Heart right ventricle (tissue), 16 donors: ENCODE data around the gene VN1R2. TPM values are rescaled to one million over a fixed set of nuclear protein-coding genes. Genes with fewer than 3 reads are reported as not detected.
"Not testable (repeated sequence)": the region's sequence is repeated elsewhere in the genome, so short reads cannot be mapped to it uniquely, and the experiment has no call there.

Source experiments
- ATAC-seq, 8 donors: fragments of 200-7000 bp; cut with Tn5 transposase; one replicate each; pipeline ENCODE4 v1.9.1; 2020; ENCODE audit warnings: mild to moderate bottlenecking in 8 of 8, moderate library complexity in 8 of 8, moderate number of reproducible peaks in 1 of 8
- DNase-seq, 2 donors: peaks; one replicate each; pipeline ENCODE4 v3.0.0-alpha.2; 2020
- H3K27ac ChIP-seq, 10 donors: fragments of 200-600 bp; sonication (generic) in 2 of 10; one replicate each; pipeline versions ENCODE4 v1.5.0 to v1.8.0; 2020 to 2022; ENCODE audit warnings: mild to moderate bottlenecking in 3 of 10
- H3K27me3 ChIP-seq, 7 donors: fragments of 200-600 bp; one replicate each; pipeline ENCODE4 v1.8.0; 2021 to 2022; ENCODE audit warnings: mild to moderate bottlenecking in 2 of 7
- H3K36me3 ChIP-seq, 9 donors: fragments of 200-600 bp; sonication (generic) in 1 of 9; one replicate each; pipeline versions ENCODE4 v1.5.0 to v1.8.0; 2020 to 2022; ENCODE audit warnings: mild to moderate bottlenecking in 2 of 9
- H3K4me1 ChIP-seq, 9 donors: fragments of 200-600 bp; sonication (generic) in 1 of 9; one replicate each; pipeline versions ENCODE4 v1.5.0 to v1.8.0; 2020 to 2022; ENCODE audit warnings: mild to moderate bottlenecking in 4 of 9
- H3K4me3 ChIP-seq, 10 donors: fragments of 200-600 bp; sonication (generic) in 2 of 10; one replicate each; pipeline versions ENCODE4 v1.5.0 to v1.8.0; 2020 to 2022; ENCODE audit warnings: mild to moderate bottlenecking in 7 of 10, moderate library complexity in 2 of 10
- H3K9me3 ChIP-seq, 11 donors: fragments of 200-600 bp in 10 of 11; sonication (generic) in 2 of 11; one replicate each; pipeline versions ENCODE4 v1.5.0 to v1.8.0; 2013 to 2022; ENCODE audit warnings: mild to moderate bottlenecking in 2 of 11, control low read depth in 1 of 11, moderate library complexity in 1 of 11
- WGBS, 2 donors: extraction: QIAGEN DNeasy Blood & Tissue Kit; methylation state at CpG; one replicate each; pipeline ENCODE4 v1.1.7; 2013; ENCODE audit warnings: inconsistent platforms in 1 of 2; 5-methylcytosine and 5-hydroxymethylcytosine counted together
- intact Hi-C, 10 donors: fragments of 100-400 bp; cut with DNase I; formaldehyde crosslinking; loops; one replicate each; pipeline versions ENCODE4 v1.11.1 to v1.14.2; 2022
- polyA plus RNA-seq, 2 donors: library from polyadenylated mRNA; stranded (reverse); fragments of 200-250 nt; gene quantifications; one replicate each; pipeline ENCODE4 v1.2.3, GENCODE V29; 2013
- total RNA-seq, 10 donors: library from RNA; stranded (reverse); fragmentation: NEBNext Ultra II Directional in 3 of 10; extraction: Animal tissue kit (Norgen Biotek cat#: 25700) in 3 of 10; gene quantifications; one replicate each; pipeline versions ENCODE4 v1.2.1 to v1.2.4, GENCODE V29; 2021 to 2023
- TF ChIP-seq, protein P1 (sequence below), 9 donors: fragments of 200-600 bp; sonication (generic) in 2 of 9; IDR thresholded peaks; one replicate each; pipeline versions ENCODE4 v1.5.0 to v1.8.0; 2021 to 2022; ENCODE audit warnings: antibody characterized with exemption in 9 of 9, mild to moderate bottlenecking in 5 of 9, moderate library complexity in 1 of 9
- donor health status: Arrhythmogenic right ventricular cardiomyopathy.
- donor health status: ischemic (EF 13 %, LVEDD 7.1; RV severe dilation, severe dysfunction).
- donor health status: healthy with polysubstance abuse.
- donor health status: DM: no; HTN: yes; CAD: no.
- donor health status: DM: no; HTN: no; CAD: no.
- donor health status: ischemic (EF 25% LVEDD 6.9; RV normal size, moderate dysfunction).
- donor health status: ischemic (EF 25% LVEDD 5.7; RV mildly dilated, moderate dysfunction).
- donor health status: healthy.
- donor health status: DM: yes; HTN: yes; CAD: no.
- donor health status: Ischemic cardiomyopathy.
- donor health status: ischemic (EF 35%, LVEDD 5.7; RV mildly dilated, moderate dysfunction).
- donor health status: nonischemic (EF 11% LVEDD 7.7; RV severe dilation, severe dysfunction).
- donor health status: DM: yes; HTN: yes; CAD: no.
- donor health status: PGD.
- donor health status: ischemic (EF 29% LVEDD 5.4; RV normal size, mild dysfunction).
- donor health status: nonischemic (EF 23%, LVEDD 6.1; RV moderate dilation, normal function).

The VN1R2 gene
- total and polyA plus RNA-seq, 12 donors, result not detected

DNA sequence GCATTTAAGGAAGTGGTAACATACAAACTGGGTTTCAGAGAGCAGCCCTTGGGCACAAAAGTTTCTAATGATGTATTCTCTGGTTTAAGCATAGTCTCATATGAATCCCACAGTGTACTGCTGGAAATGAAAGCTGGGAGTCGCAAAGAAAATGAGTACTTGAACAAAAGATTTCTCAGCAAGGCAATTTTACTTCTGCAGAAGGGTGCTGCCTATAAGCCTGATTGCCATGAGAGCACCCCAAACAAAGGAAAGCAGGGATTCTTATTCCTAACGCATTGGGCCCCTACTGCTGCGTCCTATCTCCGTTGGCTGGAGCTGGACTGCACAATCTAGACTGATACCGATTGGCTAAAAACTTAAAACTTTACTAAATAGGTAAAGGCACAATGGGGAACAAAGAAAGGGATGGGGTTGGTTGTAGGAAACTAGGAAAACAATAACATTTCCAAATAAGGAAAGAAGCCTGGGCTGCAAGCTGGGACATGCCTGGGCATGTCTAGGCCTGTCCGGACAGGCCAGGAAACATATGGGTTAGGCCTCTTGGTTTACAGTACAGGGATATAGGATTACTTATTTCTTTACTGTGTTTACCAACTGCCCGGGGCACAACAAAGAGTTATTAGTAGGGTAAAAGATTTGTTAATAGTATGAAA, 36.8 kb downstream of the VN1R2 start:
- H3K36me3 ChIP-seq, result no peaks in the 10 kb centered on the region
- H3K27me3 ChIP-seq, result peaks cover 0 to 6% (median 0%) of the 10 kb centered on the region in 7 donors
- ATAC-seq (no peak), DNase-seq (no peak)
- TF ChIP-seq, protein P1, sequence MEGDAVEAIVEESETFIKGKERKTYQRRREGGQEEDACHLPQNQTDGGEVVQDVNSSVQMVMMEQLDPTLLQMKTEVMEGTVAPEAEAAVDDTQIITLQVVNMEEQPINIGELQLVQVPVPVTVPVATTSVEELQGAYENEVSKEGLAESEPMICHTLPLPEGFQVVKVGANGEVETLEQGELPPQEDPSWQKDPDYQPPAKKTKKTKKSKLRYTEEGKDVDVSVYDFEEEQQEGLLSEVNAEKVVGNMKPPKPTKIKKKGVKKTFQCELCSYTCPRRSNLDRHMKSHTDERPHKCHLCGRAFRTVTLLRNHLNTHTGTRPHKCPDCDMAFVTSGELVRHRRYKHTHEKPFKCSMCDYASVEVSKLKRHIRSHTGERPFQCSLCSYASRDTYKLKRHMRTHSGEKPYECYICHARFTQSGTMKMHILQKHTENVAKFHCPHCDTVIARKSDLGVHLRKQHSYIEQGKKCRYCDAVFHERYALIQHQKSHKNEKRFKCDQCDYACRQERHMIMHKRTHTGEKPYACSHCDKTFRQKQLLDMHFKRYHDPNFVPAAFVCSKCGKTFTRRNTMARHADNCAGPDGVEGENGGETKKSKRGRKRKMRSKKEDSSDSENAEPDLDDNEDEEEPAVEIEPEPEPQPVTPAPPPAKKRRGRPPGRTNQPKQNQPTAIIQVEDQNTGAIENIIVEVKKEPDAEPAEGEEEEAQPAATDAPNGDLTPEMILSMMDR (IDR thresholded peaks at IDR 0.05), result no peak
- peaks cover 0 to 82% (median 29%) of the 10 kb centered on the region in 11 donors for H3K9me3 ChIP-seq
- intact Hi-C loops, result no loop called here
- no peak overlapping the region for H3K4me3 ChIP-seq
- H3K4me1 ChIP-seq, result no peaks in the 10 kb centered on the region
- no peak overlapping the region for H3K27ac ChIP-seq
- WGBS, 2 donors, result 82 to 86% methylated on average over 7 of the region's 7 CpGs

DNA sequence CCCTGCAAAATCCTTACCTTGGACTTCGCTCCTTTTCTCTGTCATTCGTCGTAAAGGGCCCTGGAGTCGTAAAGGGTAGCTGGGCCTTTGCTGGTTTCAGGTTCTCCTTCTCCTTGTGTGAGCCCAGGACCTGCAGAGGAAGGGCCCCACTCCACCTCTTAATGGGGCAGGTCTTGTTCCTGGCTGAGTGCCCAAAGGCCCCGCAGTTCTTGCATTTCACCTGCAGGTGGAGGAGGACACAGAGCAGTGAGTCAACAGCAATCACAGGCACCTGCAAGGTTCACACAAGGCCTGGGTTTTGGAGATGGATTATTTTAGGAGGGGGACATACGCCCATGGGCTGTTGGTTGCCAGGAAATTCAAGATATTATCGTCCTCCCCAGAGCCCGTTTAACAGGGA, 43.2 kb downstream of the VN1R2 start:
- DNase-seq, H3K27ac ChIP-seq, H3K4me3 ChIP-seq, ATAC-seq, H3K36me3 ChIP-seq, intact Hi-C loops, H3K4me1 ChIP-seq: not testable (repeated sequence)
- Histone ChIP-seq H3K27me3 (peaks cover 0 to 28% (median 10%) of the 10 kb centered on the region in 7 donors), H3K9me3 (peaks cover 0 to 24% (median 0%) of the 10 kb centered on the region in 11 donors)
- 36% methylated on average over 1 of the region's 8 CpGs; no CpG with 5 or more reads in 1 of the 2 donors for WGBS, 2 donors

DNA sequence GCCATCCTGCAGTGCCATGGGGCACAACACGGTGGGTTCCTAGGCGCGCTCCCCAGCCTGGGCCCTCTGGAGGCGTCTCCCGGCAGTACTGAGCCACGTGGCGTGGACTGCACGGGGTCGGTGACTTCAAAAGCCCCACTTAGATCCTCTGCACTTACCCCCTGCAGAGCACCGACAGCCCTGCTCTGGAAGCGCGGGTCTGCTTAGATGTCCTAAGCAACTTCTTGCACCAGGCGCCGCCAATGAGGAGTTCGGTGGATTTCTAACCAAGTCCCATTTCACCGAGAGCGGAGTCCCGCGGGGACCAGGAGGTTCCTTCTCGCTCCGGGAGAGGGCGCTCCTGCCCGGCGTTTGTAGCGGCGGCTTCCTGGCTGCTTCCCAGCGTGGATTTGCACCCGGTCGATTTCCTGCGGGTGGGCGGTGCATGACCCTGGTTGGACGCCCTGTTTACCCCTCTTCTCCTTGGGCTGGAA, 50.3 kb downstream of the VN1R2 start:
- intact Hi-C loops, result no loop called here

More for the DNA sequence above, 50.3 kb downstream of the VN1R2 start:
- H3K27ac ChIP-seq, result no peak overlapping the region
- ATAC-seq (peak in 2 of 8 donors; percentile 17 to 30), DNase-seq (peak in 1 of 2 donors; percentile 22)
- no peak overlapping the region for H3K4me3 ChIP-seq
- no peaks in the 10 kb centered on the region for H3K36me3 ChIP-seq
- H3K9me3 ChIP-seq, result peaks cover 0 to 13% (median 0%) of the 10 kb centered on the region in 11 donors
- peaks cover 0 to 79% (median 51%) of the 10 kb centered on the region in 7 donors for H3K27me3 ChIP-seq
- H3K4me1 ChIP-seq, result peaks cover 0 to 7% (median 0%) of the 10 kb centered on the region in 9 donors
- TF ChIP-seq, protein P1 (IDR thresholded peaks at IDR 0.05), result peak; percentile 19 to 66 (median 57)
- WGBS, 2 donors, result 3 to 5% methylated on average over 32 of the region's 32 CpGs

Other genes with a start within 250 kb of the VN1R2 start
- gene ERVV-1, start 244.4 kb upstream of the VN1R2 start, total RNA-seq, result under 1 TPM in 1 of 10 donors, not detected in 9; 0.19 TPM
- gene ERVV-1, start 244.4 kb upstream of the VN1R2 start, polyA plus RNA-seq, result under 1 TPM in 1 of 2 donors, not detected in 1; 0.03 TPM
- not detected for gene ERVV-2, start 213.6 kb upstream of the VN1R2 start, total RNA-seq
- not detected for gene ERVV-2, start 213.6 kb upstream of the VN1R2 start, polyA plus RNA-seq
- 10 to 100 TPM in 9 of 10 donors, 1 to 10 TPM in 1; 9.8 to 22.9 (median 18.5) TPM for gene ZNF160, start 154.9 kb upstream of the VN1R2 start, total RNA-seq
- gene ZNF160, start 154.9 kb upstream of the VN1R2 start, polyA plus RNA-seq, result 10 to 100 TPM in 1 of 2 donors, 1 to 10 TPM in 1; 9.1 to 25.9 TPM
- gene ZNF415, start 125.4 kb upstream of the VN1R2 start, total RNA-seq, result 10 to 100 TPM; 18.7 to 32.5 (median 22.8) TPM
- gene ZNF415, start 125.4 kb upstream of the VN1R2 start, polyA plus RNA-seq, result 10 to 100 TPM in 1 of 2 donors, 1 to 10 TPM in 1; 9.5 to 19.8 TPM
- 10 to 100 TPM in 2 of 10 donors, 1 to 10 TPM in 8; 5.4 to 11.3 (median 7.2) TPM for gene ZNF347, start 99.2 kb upstream of the VN1R2 start, total RNA-seq
- gene ZNF347, start 99.2 kb upstream of the VN1R2 start, polyA plus RNA-seq, result 1 to 10 TPM; 2.0 to 3.2 TPM
- gene ZNF665, start 64.9 kb upstream of the VN1R2 start, total RNA-seq, result 1 to 10 TPM in 7 of 10 donors, under 1 TPM in 3; 0.75 to 3.3 (median 1.2) TPM
- gene ZNF665, start 64.9 kb upstream of the VN1R2 start, polyA plus RNA-seq, result 1 to 10 TPM; 1.5 to 1.6 TPM
- gene ZNF677, start 3.4 kb upstream of the VN1R2 start, total RNA-seq, result 10 to 100 TPM; 16.9 to 28.0 (median 22.5) TPM
- gene ZNF677, start 3.4 kb upstream of the VN1R2 start, polyA plus RNA-seq, result 10 to 100 TPM in 1 of 2 donors, 1 to 10 TPM in 1; 7.9 to 14.3 TPM
- gene VN1R4, start 9.4 kb downstream of the VN1R2 start, total RNA-seq, result not detected
- gene VN1R4, start 9.4 kb downstream of the VN1R2 start, polyA plus RNA-seq, result not detected
- gene ZNF845, start 75.5 kb downstream of the VN1R2 start, total RNA-seq, result 1 to 10 TPM; 2.7 to 4.9 (median 3.8) TPM
- gene ZNF845, start 75.5 kb downstream of the VN1R2 start, polyA plus RNA-seq, result 1 to 10 TPM; 1.3 to 2.2 TPM
- 1 to 10 TPM; 2.1 to 4.8 (median 3.7) TPM for gene ZNF525, start 107.4 kb downstream of the VN1R2 start, total RNA-seq
- gene ZNF525, start 107.4 kb downstream of the VN1R2 start, polyA plus RNA-seq, result 1 to 10 TPM; 2.1 to 3.3 TPM
- 1 to 10 TPM; 2.6 to 5.4 (median 4.1) TPM for gene ZNF765, start 136.9 kb downstream of the VN1R2 start, total RNA-seq
- 1 to 10 TPM; 2.4 to 3.4 TPM for gene ZNF765, start 136.9 kb downstream of the VN1R2 start, polyA plus RNA-seq
- 1 to 10 TPM; 2.4 to 4.2 (median 3.4) TPM for gene ZNF761, start 173.7 kb downstream of the VN1R2 start, total RNA-seq
- gene ZNF761, start 173.7 kb downstream of the VN1R2 start, polyA plus RNA-seq, result 1 to 10 TPM; 2.8 to 6.9 TPM
- 1 to 10 TPM in 6 of 10 donors, under 1 TPM in 4; 0.68 to 1.8 (median 1.4) TPM for gene ZNF813, start 209.4 kb downstream of the VN1R2 start, total RNA-seq
- under 1 TPM; 0.61 to 0.88 TPM for gene ZNF813, start 209.4 kb downstream of the VN1R2 start, polyA plus RNA-seq